Activated CD8-positive, alpha-beta memory T cell treated with anti-CD3 and anti-CD28 coated beads, Interleukin-2, amount 50 U/mL, for 24 hours (primary cell): ENCODE data around the gene TEAD1.

ENCODE experiments used
- DNase-seq: peaks from one replicate; pipeline ENCODE4 v3.0.0-alpha.2; 2020; ENCODE audit errors: extremely low read depth

TEAD1 gene

GRCh38 chr11:12809864-12810567, 135.8 kb downstream of the TEAD1 start:
- no peak for DNase-seq

- no peak for DNase-seq
Measured at GRCh38 chr11:12810568-12810894, 136.3 kb downstream of the TEAD1 start.

DNA sequence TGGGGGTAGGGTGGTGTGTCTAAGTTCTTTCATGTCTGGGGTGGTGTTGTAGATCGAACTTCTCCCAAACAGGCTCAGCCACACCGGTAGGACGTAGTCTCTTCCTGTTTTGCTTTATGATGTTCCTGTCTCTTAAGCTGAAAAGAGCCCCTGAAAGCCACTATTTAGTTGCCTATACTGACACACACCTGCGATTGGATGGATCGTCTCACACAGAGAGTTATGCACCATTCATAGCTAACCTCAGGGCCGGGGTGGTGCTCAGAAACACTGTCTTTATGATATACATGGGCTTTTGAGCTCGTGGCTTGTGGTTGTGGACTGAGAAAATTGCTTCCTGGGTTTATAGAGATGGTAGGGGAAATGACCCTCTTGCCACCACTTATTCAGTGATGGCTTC, 137.6 kb downstream of the TEAD1 start:
- no peak for DNase-seq

DNA sequence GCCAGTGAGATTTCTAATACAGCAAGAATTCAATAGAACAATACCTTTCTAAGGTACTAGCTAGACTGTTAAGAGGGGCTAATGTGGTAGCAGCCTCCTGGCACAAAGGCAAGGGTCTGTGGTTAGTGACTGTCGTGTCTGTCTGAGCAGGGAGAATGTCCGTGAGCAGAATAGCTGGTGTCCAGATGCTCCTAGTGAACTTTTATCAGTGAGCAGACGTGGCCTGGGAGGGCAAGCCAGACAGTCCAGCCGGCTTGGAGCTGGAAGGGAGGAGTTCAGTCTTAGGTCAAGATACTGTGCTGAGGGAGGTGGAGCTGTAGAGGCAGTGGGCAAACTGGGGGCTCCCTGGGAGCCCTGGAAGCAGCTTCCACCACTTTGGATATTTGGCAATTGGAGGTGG, 138.6 kb downstream of the TEAD1 start:
- no peak for DNase-seq

DNA sequence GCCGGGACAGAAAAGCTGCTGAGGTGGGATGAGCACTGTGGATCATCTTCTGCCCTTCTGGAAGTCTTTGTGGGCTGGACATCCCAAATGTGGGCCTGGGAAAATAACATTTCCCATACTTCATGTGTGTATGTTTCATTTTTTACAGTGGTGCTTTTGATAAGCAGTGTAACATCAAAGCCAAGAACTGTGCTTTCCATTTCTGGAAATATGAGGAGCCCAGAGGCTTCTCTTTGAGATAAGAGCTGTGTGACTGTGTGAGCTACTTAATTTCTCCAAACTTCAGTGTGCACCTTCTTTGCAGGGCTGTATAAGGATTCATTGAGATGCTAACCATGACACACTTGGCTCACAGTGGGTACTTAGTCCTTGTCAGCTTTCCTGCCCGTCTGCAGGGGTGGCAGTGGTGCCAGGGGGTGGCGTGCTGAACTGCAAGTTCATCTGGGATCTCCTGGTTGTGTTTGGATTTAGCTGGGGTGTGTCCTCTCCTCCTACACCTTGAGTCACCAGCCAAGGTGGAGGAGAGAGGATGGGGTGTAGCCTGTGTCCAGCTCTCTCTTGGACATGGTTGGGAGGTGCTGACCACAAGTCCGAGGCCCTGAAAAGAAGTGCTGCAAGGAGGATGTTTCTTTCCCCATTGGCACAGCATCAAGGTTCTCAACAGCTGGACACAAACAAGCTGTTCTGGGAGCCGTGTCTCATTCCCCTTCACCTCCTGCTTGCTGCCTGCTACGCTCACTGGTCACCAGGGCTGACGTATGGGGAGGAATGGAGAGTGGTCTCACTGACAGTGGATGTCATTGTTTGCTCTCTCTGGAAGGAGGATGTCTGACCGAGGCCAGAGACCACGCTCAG, 139.4 kb downstream of the TEAD1 start:
- no peak for DNase-seq

DNA sequence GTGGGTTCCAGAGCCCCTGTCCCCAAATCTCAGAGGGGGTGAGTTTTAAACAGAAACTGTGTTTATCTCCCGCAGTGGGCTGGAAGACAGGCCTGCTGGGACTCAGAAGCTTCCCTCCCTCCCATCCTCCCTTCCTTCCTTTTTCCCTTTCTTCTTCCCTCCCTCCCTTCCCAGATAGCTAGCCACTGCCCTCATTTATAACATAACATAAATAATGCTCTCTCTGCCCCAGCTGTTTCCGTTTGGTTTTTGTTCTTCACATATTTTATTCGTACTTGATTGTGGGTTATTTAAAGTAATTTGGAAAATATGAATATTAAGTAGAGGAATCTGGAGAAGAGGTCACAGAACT, 140.9 kb downstream of the TEAD1 start:
- no peak for DNase-seq

DNA sequence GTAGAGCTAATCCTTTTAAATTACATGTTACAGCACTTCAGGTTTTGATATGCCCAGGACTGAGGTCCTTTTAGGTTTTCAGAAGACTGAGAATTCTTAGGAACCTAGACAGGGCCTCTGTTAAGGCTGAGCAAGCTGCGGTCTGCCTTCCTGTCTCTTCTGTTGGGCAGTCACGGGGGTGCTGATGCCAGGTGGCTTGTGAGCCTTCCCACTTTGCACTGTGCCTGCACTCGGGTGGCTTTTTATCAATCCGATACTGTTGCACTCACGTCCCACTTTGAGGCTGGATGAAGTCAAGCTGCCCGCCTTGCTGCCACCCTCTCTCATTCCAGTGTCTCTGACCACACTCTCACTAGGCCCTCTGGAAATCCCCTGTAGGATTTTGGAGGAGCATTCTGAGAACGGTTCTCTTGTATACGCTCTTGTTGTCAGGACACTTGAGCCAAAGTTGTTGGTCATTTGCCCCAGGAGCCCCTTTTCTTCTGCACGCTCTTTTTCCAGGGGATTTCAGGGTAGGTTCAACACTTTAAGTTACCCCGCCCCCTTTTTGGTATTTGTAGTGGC, 141.8 kb downstream of the TEAD1 start:
- no peak for DNase-seq

- no peak for DNase-seq
Measured at GRCh38 chr11:12817681-12818332, 143.6 kb downstream of the TEAD1 start.

- no peak for DNase-seq
Measured at GRCh38 chr11:12818333-12819015, 144.3 kb downstream of the TEAD1 start.

DNA sequence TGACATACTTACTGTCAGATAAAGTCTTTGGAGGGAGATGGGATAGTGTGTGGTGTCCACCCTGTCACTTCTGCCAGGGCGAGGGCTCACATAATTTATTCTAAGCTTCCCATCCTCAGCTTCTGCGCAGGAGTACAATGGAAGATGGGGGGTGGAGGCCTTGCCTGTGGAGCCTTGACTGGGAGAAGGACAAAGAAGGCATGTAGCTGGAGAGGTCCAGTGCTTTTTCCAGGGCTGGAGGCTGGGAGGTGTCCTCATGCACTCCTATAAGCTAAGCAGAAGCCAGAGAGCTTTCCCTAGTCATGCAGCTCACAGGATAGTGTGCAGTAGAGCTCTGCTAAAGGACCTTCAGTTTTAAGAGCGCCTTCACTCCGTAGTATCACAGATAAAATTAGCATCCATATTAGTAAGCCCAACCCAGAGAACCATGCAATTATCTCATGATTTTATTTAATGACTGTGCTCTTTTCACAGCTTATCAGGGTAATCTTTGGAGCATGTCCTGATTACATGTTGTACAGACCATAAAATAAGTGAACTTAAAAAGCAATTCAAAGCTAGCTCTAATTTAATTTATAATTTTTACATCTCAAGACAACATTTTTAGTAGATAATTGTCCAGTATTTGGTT, 148.3 kb downstream of the TEAD1 start:
- DNase-seq: no peak

DNA sequence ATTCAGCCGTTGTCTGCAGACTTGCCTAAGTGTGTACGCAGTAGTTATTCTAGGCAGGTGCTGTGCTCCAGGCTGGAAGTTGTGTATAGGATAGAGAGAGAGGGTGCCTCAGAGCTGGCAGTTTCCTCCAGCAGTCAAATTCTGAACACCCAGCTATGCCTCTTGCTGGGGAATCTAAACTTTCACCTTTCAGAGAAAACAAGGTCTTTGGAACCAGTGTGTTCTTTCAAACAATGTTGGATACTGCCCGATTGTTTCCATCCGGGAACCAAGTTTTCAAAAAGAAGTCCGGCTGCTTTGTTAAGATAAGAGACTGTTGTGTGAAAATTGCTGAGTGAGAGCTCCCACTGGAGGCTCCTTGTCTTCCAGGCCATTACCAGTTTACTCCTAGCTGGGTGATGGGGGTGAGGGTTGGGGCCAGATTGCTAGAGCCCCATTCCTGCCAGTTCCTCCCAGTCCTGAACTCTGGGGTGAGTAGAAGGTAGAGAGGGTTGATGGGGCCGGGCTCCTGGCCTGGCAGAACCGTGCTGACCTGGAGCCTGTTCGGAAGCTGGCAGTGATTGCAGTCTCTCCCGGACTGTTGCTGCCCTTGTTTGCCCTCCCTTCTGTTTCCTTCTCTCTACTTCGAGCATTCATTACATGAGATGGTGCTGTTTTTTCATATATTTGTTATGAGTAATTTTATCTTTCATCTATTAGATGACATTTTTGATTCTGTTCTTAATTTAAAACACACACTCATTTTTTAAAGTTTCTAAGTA, 150.2 kb downstream of the TEAD1 start:
- no peak for DNase-seq

GRCh38 chr11:12826441-12826840, 152.2 kb downstream of the TEAD1 start:
- no peak for DNase-seq

DNA sequence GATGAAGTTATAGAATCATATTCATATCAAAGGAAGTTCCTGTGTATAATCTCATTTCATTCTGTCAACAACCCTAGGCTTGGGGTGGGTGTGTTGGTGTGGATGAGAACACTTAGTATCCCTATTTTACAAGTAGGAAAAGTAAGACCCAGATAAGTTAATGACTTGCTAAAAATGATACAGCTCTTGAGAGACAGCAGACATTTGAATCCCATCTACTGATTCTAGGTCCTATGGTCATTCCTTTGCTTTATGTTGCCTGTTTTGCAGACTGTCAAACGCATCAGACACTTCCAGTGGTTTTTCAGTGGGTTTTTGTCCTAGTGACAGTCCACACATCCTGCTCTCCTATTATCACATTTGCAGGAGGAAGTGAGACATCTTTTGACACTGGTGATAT, 153.1 kb downstream of the TEAD1 start:
- no peak for DNase-seq

DNA sequence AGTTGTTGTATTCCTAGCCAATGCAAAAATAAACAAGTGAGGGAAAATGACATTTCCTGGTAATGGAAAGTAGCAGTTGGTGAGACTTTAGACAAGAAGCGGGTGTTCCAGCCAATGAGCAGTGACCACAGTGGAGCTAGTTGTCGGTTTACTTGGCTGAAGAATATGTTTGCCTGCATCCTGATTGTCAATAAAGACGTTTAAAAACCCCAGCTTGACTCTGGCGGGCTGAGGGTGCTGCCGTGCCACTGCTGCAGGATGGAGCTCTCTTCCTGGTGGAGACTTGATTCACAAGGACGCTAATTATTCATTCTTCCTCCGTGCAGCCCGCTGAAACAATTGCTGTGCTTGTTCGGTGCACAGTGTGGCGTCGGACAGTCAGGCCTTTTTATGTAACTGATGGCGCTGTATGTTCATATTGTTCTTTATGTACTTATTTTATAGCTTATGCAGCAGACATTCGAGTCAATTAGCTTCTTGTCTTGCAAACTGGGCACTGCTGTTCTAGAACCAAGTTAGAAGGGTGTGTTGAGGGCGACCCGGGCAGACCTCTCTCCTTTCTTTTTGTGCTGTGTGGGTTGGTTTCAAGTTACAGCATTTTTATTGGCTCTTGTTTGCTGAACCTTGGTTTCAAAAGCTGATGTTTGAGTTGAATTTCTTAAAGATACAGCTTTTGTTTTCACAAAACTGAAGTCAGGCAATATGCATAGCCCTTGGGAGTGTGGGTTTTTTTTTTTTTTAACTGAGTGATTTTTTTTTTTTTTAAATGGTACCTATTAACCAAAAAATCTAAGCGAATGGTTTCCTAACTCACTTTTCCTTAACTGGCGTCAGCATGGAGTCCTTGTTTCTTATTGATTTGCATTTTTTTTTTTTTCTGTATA, 153.9 kb downstream of the TEAD1 start:
- DNase-seq: no peak

GRCh38 chr11:12829131-12829530, 154.9 kb downstream of the TEAD1 start:
- DNase-seq: no peak

GRCh38 chr11:12829540-12830314, 155.5 kb downstream of the TEAD1 start:
- no peak for DNase-seq

- no peak for DNase-seq
Measured at GRCh38 chr11:12831471-12832202, 157.4 kb downstream of the TEAD1 start.

DNA sequence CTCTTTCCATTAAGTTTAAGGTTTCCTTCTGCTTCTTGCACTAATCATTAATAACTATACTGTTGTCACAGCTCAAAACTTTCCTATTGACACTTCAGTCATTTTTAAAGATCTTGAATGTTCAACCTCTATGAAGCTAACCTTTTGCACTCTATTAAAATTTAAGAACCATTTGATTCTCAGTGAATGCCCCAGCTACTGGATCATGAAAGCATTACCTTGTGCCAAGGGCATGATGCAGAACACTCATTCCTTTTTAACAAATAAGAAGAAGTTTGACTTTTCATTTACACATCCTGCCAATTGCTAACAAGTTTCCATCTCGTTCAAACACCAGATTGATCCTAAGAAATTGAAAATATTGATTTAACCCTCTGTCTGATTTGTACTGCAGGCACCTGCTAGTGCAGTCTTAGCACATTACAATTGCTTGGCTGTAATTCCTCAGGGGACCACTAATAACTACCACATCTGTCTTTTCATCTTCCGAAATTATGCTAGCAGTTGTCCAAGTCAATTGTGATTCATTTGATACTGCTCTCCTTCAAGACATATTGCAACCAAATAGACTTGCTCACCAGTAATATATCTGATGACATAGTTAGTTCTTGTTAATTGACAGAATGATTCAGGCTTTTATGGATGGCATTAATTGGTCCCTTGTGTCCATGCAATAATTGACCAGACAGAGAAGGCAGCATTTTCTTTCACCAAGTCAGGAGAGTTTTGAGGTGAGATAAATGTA, 158.4 kb downstream of the TEAD1 start:
- no peak for DNase-seq
